Trophoblast cell (in vitro differentiated cells and primary cell): Measurements from ENCODE around the gene IER5.

Source experiments
- DNase-seq, 2 donors: peaks; one replicate each; pipeline ENCODE4 v3.0.0-alpha.2; 2016
- H2AFZ ChIP-seq: 2 replicates; pipeline ENCODE4 v1.6.1; 2013; ENCODE audit warnings: low read length, moderate library complexity, mild to moderate bottlenecking; ENCODE audit not compliant: insufficient read depth, poor library complexity
- H2AK5ac ChIP-seq: 2 replicates; pipeline ENCODE4 v1.6.1; 2013; ENCODE audit warnings: mild to moderate bottlenecking, low read length
- H2BK120ac ChIP-seq: 2 replicates; pipeline ENCODE4 v1.6.1; 2013; ENCODE audit warnings: low read length, mild to moderate bottlenecking, moderate library complexity; ENCODE audit not compliant: insufficient read depth, poor library complexity
- H2BK12ac ChIP-seq: 2 replicates; pipeline ENCODE4 v1.6.1; 2013; ENCODE audit warnings: mild to moderate bottlenecking, low read length, moderate library complexity
- H2BK5ac ChIP-seq: 2 replicates; pipeline ENCODE4 v1.6.1; 2013; ENCODE audit warnings: low read length, low read depth, moderate library complexity, mild to moderate bottlenecking; ENCODE audit not compliant: poor library complexity
- H3K14ac ChIP-seq: 2 replicates; pipeline ENCODE4 v1.6.1; 2013; ENCODE audit warnings: mild to moderate bottlenecking, low read length
- H3K18ac ChIP-seq: 2 replicates; pipeline ENCODE4 v1.6.1; 2013; ENCODE audit warnings: mild to moderate bottlenecking, low read length
- H3K23ac ChIP-seq: 2 replicates; pipeline ENCODE4 v1.6.1; 2013; ENCODE audit warnings: low read length
- H3K27ac ChIP-seq: 2 replicates; pipeline ENCODE4 v1.5.1; 2013; ENCODE audit warnings: low read depth, mild to moderate bottlenecking, inconsistent platforms, low read length, moderate library complexity
- H3K27me3 ChIP-seq: 2 replicates; pipeline ENCODE4 v1.6.1; 2013; ENCODE audit warnings: inconsistent platforms, mild to moderate bottlenecking, low read length, moderate library complexity; ENCODE audit not compliant: insufficient read depth
- H3K36me3 ChIP-seq, 2 experiments: 1 replicate in 1 of 2; 2 replicates in 1 of 2; pipeline ENCODE4 v1.6.1; 2013; ENCODE audit warnings: low read length in 2 of 2, mild to moderate bottlenecking in 2 of 2, moderate library complexity in 1 of 2; ENCODE audit not compliant: insufficient read depth in 2 of 2, control insufficient read depth in 1 of 2
- H3K4ac ChIP-seq: 2 replicates; pipeline ENCODE4 v1.6.1; 2013; ENCODE audit warnings: low read depth, mild to moderate bottlenecking, low read length, moderate library complexity
- H3K4me1 ChIP-seq, 2 experiments: 1 replicate in 1 of 2; 2 replicates in 1 of 2; pipeline ENCODE4 v1.6.1; 2013; ENCODE audit warnings: low read length in 2 of 2, mild to moderate bottlenecking in 2 of 2, moderate library complexity in 1 of 2; ENCODE audit not compliant: insufficient read depth in 2 of 2, control insufficient read depth in 1 of 2
- H3K4me2 ChIP-seq: 2 replicates; pipeline ENCODE4 v1.6.1; 2013; ENCODE audit warnings: inconsistent platforms, mild to moderate bottlenecking, low read length, moderate library complexity
- H3K4me3 ChIP-seq: 2 replicates; pipeline ENCODE4 v1.5.1; 2013; ENCODE audit warnings: mild to moderate bottlenecking, low read depth, low read length, inconsistent platforms
- H3K79me1 ChIP-seq: one replicate; pipeline ENCODE4 v1.6.1; 2013; ENCODE audit warnings: low read length
- H3K79me2 ChIP-seq: 2 replicates; pipeline ENCODE4 v1.6.1; 2013; ENCODE audit warnings: low read length, mild to moderate bottlenecking; ENCODE audit not compliant: control insufficient read depth, insufficient read depth, poor library complexity
- H3K9ac ChIP-seq: 2 replicates; pipeline ENCODE4 v1.6.1; 2013; ENCODE audit warnings: mild to moderate bottlenecking, low read length
- H3K9me3 ChIP-seq: 2 replicates; pipeline ENCODE4 v1.6.1; 2013; ENCODE audit warnings: low read depth, mild to moderate bottlenecking, control low read depth, inconsistent platforms, low read length; ENCODE audit not compliant: insufficient read depth
- H4K12ac ChIP-seq: 2 replicates; pipeline ENCODE4 v1.6.1; 2013; ENCODE audit warnings: low read depth, mild to moderate bottlenecking, low read length, moderate library complexity
- H4K8ac ChIP-seq: 2 replicates; pipeline ENCODE4 v1.6.1; 2013; ENCODE audit warnings: low read depth, mild to moderate bottlenecking, low read length, moderate library complexity
- H4K91ac ChIP-seq: one replicate; pipeline ENCODE4 v1.6.1; 2013; ENCODE audit warnings: low read depth, mild to moderate bottlenecking, low read length, moderate library complexity
- WGBS: extraction: QIAGEN DNeasy Blood & Tissue Kit; methylation state at CpG from one replicate; pipeline ENCODE4 v1.1.7; 2013; ENCODE audit warnings: missing lambda C conversion rate; ENCODE audit not compliant: insufficient read length, insufficient coverage; ENCODE audit errors: extremely low coverage; 5-methylcytosine and 5-hydroxymethylcytosine counted together

Gene IER5

DNA sequence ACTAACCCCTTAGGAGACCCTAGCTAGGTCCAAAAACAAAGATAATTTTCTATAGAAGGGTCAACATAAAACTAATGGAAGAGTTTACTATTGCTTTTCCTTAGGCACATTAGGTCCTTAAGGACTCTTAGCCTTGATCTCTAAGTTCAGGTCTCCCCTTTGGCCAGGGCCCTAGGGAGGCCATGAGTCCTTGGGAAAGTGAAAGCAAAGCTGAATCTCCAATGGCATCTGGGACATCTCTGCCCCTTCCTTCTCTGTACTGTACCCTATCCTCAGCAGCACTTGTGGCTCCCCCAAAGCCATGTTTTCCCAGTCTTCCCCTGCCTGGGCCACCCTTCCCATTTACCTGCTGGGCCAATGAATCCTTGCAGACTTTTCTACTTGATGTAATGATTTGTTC is 14.3 kb downstream of the IER5 start:
- H4K8ac ChIP-seq, result no peak overlapping the region

DNA sequence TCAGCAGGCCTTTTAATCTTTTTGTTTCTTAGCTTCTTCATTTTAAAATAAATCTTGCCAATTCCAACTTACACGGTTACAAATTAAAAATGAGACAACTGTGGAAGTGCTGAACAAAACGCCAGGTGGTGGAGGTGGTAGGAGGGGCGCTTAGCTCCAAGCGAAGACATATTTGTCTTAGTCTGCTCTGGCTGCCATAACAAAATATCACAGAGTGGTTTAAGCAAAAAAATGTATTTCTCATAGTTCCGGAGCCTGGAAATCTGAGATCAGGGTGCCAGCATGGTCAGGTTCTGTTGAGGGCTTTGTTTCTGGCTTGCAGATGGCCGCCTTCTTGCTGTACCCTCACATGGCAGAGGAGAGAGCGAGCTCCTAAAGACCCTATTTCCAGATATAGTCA is 14.9 kb downstream of the IER5 start:
- DNase-seq, result peak; percentile 85 to 93
- no peak overlapping the region for H3K9ac ChIP-seq
- no peak overlapping the region for H3K4me3 ChIP-seq

More for the DNA sequence above, 14.3 kb downstream of the IER5 start:
- H3K9me3 ChIP-seq, result no peaks in the 10 kb centered on the region
- H3K4ac ChIP-seq, result no peak overlapping the region
- no peak overlapping the region for H3K9ac ChIP-seq
- H2BK5ac ChIP-seq, result peak overlapping the region; percentile 26
- H2BK120ac ChIP-seq, result no peak overlapping the region
- peak overlapping the region; percentile 41 for H2AK5ac ChIP-seq
- H3K27me3 ChIP-seq, result no peaks in the 10 kb centered on the region
- H3K4me3 ChIP-seq, result no peak overlapping the region
- DNase-seq, result no peak
- no peak overlapping the region for H3K18ac ChIP-seq
- H2AFZ ChIP-seq, result no peak overlapping the region
- H3K4me1 ChIP-seq, result peaks cover 30 to 33% of the 10 kb centered on the region in 2 experiments
- H4K91ac ChIP-seq, result peak overlapping the region; percentile 61
- H4K12ac ChIP-seq, result no peak overlapping the region
- H3K79me1 ChIP-seq, result peaks cover 34% of the 10 kb centered on the region
- no peak overlapping the region for H3K27ac ChIP-seq
- peak overlapping the region; percentile 43 for H3K14ac ChIP-seq
- no peaks in the 10 kb centered on the region for H3K36me3 ChIP-seq
- H3K4me2 ChIP-seq, result no peak overlapping the region
- no peak overlapping the region for H3K23ac ChIP-seq
- H3K79me2 ChIP-seq, result peaks cover 8% of the 10 kb centered on the region
- H2BK12ac ChIP-seq, result peak overlapping the region; percentile 88

DNA sequence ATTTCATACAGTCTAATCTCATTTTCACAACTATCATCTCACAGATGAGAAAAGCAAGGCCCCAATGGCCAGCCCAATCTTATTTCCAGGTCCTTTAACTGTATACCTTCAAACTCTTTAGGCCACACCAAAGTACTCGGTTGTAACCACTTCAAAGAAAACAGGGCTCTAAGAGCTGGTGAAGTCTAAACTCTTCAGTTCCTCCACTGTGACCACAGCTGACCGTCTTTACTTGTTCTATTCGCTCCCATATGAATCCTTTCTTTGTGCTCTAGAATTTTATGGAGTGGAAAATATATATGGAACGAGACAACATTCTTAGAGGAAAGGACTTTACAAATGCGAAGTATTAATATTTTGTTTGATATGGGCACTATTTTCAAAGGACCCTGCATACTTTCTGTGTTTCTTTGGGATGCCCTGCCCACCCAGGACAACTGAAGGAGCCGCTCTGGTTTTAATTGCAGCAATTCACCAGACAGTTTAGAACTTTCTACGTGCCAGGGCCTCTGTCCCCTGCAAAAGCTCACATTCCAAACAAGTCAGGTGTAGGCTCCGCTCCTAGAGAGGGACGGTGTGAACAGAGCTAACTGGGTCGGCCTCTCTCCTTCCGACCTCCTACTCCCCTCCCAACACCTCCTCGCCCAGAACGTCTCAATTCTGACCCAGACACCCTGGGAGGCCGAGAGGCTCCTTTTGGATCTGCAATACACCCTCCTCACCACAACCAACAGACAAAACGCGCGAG is 15.7 kb downstream of the IER5 start:
- peak overlapping the region; percentile 94 for H2BK12ac ChIP-seq
- H3K9me3 ChIP-seq, result no peaks in the 10 kb centered on the region
- no CpG with 5 or more reads among the region's 17 CpGs for WGBS
- H4K8ac ChIP-seq, result peak overlapping the region; percentile 73
- no peaks in the 10 kb centered on the region for H3K36me3 ChIP-seq
- peak overlapping the region; percentile 34 for H3K9ac ChIP-seq
- peak overlapping the region; percentile 74 for H3K4me3 ChIP-seq
- peak overlapping the region; percentile 91 for H3K4me2 ChIP-seq
- H3K18ac ChIP-seq, result peak overlapping the region; percentile 99
- peak overlapping the region; percentile 85 for H2AFZ ChIP-seq
- no peaks in the 10 kb centered on the region for H3K27me3 ChIP-seq
- DNase-seq, result peak in 1 of 2 donors; percentile 60
- H4K12ac ChIP-seq, result peak overlapping the region; percentile 95
- H2BK5ac ChIP-seq, result peak overlapping the region; percentile 82
- H3K79me1 ChIP-seq, result peaks cover 34% of the 10 kb centered on the region
- H4K91ac ChIP-seq, result peak overlapping the region; percentile 99
- H3K79me2 ChIP-seq, result peaks cover 8% of the 10 kb centered on the region
- peaks cover 26 to 33% of the 10 kb centered on the region in 2 experiments for H3K4me1 ChIP-seq
- H2BK120ac ChIP-seq, result peak overlapping the region; percentile 96
- H3K14ac ChIP-seq, result peak overlapping the region; percentile 98
- H3K23ac ChIP-seq, result no peak overlapping the region
- peak overlapping the region; percentile 88 for H3K4ac ChIP-seq
- H2AK5ac ChIP-seq, result peak overlapping the region; percentile 98
- H3K27ac ChIP-seq, result peak overlapping the region; percentile 68

More for the DNA sequence above, 14.9 kb downstream of the IER5 start:
- Histone ChIP-seq H3K9me3 (no peaks in the 10 kb centered on the region), H2BK120ac (no peak overlapping the region), H4K91ac (no peak overlapping the region), H2AK5ac (no peak overlapping the region), H3K4me2 (no peak overlapping the region), H3K27ac (no peak overlapping the region), H3K79me1 (peaks cover 34% of the 10 kb centered on the region), H4K8ac (no peak overlapping the region), H2BK12ac (no peak overlapping the region), H3K27me3 (no peaks in the 10 kb centered on the region), H3K23ac (no peak overlapping the region), H3K79me2 (peaks cover 8% of the 10 kb centered on the region), H2BK5ac (no peak overlapping the region), H3K4ac (no peak overlapping the region), H3K18ac (no peak overlapping the region), H4K12ac (no peak overlapping the region), H3K4me1 (peaks cover 30 to 33% of the 10 kb centered on the region in 2 experiments), H3K36me3 (no peaks in the 10 kb centered on the region), H2AFZ (no peak overlapping the region), H3K14ac (peak overlapping the region; percentile 14)
- no CpG with 5 or more reads among the region's 7 CpGs for WGBS

DNA sequence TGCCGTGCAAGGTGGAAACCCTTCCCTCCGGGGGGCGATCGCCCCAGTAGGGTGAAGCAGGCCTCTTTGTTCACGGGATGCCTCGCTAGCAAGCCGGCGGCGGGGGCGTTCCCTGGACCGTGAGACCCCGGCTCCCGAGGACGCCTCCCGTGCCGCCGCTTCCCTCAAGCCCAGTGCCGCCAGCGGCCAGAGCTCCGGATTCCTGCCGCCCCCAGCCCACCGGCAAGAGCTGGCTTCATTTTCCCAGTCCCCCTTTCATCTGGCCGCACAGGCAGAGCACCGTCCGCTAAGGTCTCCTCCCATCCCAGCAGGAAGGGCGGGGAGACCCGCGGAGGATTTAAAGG is 16.3 kb downstream of the IER5 start:
- Histone ChIP-seq H2BK120ac (peak overlapping the region; percentile 96), H3K79me1 (peaks cover 30% of the 10 kb centered on the region), H2AFZ (peak overlapping the region; percentile 85), H3K79me2 (peaks cover 8% of the 10 kb centered on the region), H3K4me2 (peak overlapping the region; percentile 91), H4K91ac (peak overlapping the region; percentile 99), H4K8ac (peak overlapping the region; percentile 73), H3K27ac (peak overlapping the region; percentile 68), H4K12ac (peak overlapping the region; percentile 95), H2AK5ac (peak overlapping the region; percentile 98), H3K9me3 (no peaks in the 10 kb centered on the region), H3K23ac (no peak overlapping the region), H3K9ac (peak overlapping the region; percentile 34), H3K36me3 (no peaks in the 10 kb centered on the region), H3K4me1 (peaks cover 22 to 29% of the 10 kb centered on the region in 2 experiments), H3K14ac (peak overlapping the region; percentile 98), H3K4me3 (peak overlapping the region; percentile 74), H2BK5ac (peak overlapping the region; percentile 82), H2BK12ac (peak overlapping the region; percentile 94), H3K4ac (peak overlapping the region; percentile 88), H3K18ac (peak overlapping the region; percentile 99), H3K27me3 (no peaks in the 10 kb centered on the region)
- whole genome bisulfite sequencing, result no CpG with 5 or more reads among the region's 28 CpGs
- no peak for DNase-seq
